ENCODE results near the gene NFKB1. TPM values are rescaled to one million over a fixed set of nuclear protein-coding genes. Genes with fewer than 3 reads are reported as not detected.
"Not testable (repeated sequence)": the region's sequence is repeated elsewhere in the genome, so short reads cannot be mapped to it uniquely, and the experiment has no call there.

Gene NFKB1
- total RNA-seq, 1 donor from 2014 or later = 32.2 TPM

DNA sequence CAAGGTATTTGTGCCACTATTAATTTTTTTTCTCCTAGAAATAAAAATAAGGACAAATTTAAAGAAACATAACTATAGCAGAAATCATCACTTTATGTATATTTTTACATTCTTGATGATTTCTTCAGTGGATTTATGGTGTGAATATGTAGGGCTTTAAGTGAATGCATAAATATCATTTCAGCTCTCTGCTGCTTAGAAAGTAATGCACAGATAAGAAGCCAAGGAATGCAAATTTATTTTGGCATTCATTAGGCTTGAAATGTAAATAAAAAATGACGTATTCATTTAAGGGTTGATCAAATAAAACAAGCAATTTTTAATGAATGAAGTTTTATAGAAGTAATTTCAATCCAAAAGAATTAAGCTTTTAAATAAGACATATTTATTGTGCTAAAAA lies 66.3 kb downstream of the NFKB1 start:
- DNase-seq = no peak

DNA sequence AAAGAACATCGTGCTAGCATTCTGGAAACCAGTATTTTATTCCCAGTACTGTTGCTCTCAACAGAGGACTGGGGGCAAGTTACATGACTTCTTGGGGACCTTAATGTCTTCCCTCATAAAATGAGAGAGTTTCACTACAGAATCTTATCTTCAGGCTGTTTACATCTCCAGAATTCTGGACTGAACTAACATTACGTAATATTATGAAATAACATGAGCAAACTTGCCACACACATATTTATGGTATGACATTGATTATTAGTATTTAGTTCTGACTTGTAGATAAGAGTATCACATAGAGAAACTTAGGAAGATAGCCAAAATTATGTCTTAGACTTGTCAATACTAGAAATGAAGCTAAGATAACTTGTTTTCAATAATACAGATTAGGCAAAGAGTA lies 68.0 kb downstream of the NFKB1 start:
- no peak for DNase-seq

DNA sequence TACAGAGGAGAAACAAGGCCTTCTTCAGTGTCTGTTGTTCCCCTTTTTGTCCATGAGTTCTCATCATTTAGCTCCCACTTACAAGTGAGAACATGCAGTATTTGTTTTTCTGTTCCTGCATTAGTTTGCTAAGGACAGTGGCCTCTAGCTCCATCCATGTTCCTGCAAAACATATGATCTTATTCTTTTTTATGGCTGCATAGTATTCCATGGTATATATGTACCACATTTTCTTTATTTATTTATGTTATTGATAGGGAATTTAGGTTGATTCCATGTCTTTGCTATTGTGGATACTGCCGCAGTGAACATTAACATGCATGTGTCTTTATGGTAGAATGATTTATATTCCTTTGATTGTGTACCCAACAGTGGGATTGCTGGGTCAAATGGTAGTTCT lies 69.1 kb downstream of the NFKB1 start:
- DNase-seq = not testable (repeated sequence)

- no peak for DNase-seq
These were observed 71.3 kb downstream of the NFKB1 start for GRCh38 chr4:102572452-102572851.

DNA sequence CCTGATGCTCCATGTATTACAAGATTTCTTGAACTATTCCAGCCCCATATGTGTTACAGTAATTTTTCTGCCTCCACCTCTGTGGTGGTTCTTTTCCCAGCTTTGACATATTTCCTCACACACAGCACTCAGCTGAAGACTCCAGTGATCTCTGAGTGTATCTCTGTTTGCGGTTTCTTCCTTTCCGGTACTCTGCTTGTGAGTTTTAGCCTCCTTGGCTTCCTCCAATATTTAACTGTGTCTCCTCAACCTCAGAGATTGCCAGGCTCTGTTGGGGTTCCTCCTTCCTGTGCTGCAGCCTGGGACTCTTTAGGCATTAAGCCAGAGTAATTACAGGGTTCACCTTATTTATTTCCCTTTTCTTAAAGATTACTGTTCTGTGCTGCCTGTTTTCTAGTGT lies 73.2 kb downstream of the NFKB1 start:
- no peak for DNase-seq

DNA sequence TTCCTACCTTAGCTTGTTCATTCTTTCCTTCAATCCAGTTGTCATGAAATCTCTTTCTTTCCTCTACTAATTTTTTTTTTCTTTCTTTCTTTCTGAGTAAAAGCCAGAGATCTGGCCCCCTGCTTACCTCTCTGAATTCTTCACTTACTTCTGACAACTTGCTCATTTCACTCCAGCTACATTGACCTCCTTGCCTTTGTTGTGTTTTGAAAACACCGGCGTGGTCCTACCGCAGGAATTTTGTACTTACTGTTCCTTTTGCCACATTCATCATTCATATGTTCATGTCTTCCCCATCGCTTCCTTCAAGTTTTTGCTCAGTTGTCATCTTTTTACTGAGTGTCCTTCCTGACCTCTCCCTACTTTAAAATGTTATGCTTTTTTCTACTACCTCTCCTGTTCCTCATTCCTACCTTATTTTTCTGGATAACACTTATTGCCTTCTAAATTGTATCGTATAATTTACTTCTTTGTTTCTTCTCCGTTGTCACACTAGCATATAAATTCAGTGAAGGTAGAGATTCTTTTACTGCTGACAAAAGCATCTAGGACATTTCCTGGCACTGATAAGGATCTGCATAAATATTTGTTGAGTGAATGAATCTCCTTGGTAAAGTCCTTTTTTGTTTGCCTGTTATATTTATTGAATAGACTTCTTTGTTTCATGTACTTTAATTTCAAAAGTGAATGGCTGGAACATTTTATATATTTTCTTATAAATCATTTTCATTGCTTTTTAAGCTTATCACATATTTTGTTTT lies 74.4 kb downstream of the NFKB1 start:
- DNase-seq = no peak

DNA sequence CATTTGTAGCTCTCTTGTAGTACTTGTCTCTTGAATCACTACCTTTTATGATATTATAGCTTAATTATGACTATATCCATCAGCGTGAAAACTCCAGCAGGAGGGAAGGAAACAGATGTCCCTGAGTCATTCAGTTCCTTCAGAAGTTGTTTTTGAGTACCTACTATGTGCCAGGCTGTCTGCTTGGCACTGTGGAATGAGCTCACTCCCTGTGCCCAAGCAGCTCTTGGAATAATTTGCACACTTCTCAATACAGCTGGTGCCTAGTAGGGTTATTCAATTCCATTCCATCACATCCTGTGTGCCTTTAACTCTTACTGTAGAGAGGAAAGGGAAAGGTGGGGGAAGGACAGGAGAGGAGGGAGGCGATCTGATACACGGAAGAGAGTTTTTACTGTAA lies 77.1 kb downstream of the NFKB1 start:
- no peak for DNase-seq

- DNase-seq = peak; percentile 14
These were observed 77.7 kb downstream of the NFKB1 start for GRCh38 chr4:102578819-102579218.

DNA sequence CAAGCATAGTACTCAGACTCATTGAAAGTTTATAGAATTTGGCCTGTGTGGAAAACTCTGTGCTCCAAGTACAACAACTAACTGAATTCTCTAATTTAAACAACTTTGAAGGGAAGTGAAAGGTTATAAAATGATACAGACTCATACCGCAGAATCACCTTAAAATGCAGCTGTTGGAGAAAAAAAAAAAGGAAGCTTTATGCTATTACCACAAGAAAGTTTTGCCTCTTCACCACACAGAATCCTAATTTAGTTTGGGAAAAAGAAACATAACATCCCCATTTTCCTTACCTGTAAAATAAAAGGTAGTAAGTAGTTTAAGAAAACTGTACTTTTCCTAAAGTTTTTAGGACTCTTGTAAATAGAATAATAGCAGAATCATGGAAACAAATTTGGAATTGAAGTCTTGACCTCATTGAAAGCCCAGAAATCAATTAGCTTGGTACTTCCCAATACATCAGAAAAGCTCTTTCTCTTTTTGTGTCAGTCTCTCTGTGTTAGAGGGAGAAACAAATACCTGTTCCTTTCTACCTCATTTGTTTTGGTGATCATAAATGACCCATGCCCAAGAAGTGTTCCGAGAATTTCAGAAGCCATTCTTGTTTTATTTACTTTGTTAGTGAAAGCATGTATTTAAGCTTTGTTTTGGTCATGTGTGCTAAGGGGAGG lies 78.8 kb downstream of the NFKB1 start:
- DNase-seq = no peak

- DNase-seq = no peak
These were observed 79.3 kb downstream of the NFKB1 start for GRCh38 chr4:102580463-102580842.

- no peak for DNase-seq
These were observed 82.9 kb downstream of the NFKB1 start for GRCh38 chr4:102584091-102584490.

- DNase-seq = no peak
These were observed 84.2 kb downstream of the NFKB1 start for GRCh38 chr4:102585329-102585728.

GRCh38 chr4:102586002-102586643 lies 85.0 kb downstream of the NFKB1 start:
- no peak for DNase-seq

- DNase-seq = no peak
These were observed 85.5 kb downstream of the NFKB1 start for GRCh38 chr4:102586644-102587021.

- no peak for DNase-seq
These were observed 88.6 kb downstream of the NFKB1 start for GRCh38 chr4:102589743-102590142.

DNA sequence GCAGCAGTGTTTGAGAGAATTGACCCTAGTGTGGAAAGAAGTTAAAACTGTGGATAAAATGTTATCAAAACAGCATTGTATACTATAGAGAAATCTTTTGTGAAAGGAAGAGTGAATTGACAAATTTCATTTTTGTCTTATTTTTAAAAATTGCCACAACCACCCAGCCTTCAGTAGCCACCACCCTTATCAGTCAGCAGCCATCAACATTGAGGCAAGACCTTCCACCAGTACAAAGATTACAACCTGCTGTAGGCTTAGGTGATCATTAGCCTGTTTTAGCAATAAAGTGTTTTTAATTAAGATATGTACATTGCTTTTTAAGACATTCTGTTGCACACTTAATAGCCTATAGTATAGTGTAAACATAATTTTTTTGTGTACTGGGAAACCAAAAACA lies 91.1 kb downstream of the NFKB1 start:
- DNase-seq = no peak

GRCh38 chr4:102593147-102593546 lies 92.0 kb downstream of the NFKB1 start:
- DNase-seq = no peak

DNA sequence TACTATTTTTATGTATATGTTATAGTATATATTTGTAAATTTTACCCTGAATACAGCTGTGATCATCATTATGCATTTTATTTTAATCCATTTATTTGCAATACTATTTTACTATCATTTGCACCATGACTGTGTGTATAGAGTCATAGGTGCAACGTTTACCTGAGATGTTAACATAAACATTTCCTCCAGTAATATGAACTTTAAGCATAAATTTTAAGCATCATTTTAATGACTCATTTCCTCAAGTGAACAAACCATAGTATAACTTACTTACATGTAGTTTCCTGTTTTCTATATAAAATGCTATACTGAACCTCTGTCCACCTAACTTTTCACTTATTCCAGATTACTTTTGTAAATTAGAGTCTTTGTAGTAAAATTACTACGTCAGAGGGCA lies 92.8 kb downstream of the NFKB1 start:
- DNase-seq = no peak

- DNase-seq = no peak
These were observed 95.4 kb downstream of the NFKB1 start for GRCh38 chr4:102596532-102596931.

- no peak for DNase-seq
These were observed 97.1 kb downstream of the NFKB1 start for GRCh38 chr4:102598086-102598761.

DNA sequence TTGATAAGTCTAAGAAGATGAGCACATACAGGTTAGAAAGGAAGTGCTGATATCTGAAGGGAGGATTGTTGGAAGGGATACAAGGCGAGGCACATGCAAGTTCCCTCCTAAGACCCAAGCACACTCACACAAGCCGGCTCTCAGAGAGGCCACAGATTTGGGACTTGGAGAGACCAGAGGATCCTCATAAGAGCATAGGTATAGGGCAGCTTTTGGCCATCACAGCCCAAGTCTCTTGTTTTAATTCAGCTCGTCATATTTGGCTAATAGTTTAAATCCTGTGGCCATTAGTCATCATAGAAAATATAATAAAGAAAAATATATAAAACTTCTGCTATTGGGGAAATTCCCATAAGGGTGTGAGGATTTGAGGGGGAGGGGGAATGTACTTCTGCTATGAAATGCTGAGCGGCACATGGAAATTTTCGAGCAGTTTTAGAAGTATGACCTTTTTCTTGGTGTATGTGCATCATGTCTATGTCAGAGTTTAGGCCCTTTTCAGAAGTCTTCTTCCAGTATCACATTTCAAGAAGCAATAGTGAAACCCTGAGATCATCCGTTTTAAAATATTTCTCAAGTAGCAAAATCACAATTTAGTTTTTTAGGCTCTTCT lies 97.7 kb downstream of the NFKB1 start:
- DNase-seq = no peak

GRCh38 chr4:102599455-102599854 lies 98.3 kb downstream of the NFKB1 start:
- no peak for DNase-seq

GRCh38 chr4:102599886-102600285 lies 98.7 kb downstream of the NFKB1 start:
- DNase-seq = no peak
